ENCODE measurements around the gene CDK8.

- TF ChIP-seq, protein P1, sequence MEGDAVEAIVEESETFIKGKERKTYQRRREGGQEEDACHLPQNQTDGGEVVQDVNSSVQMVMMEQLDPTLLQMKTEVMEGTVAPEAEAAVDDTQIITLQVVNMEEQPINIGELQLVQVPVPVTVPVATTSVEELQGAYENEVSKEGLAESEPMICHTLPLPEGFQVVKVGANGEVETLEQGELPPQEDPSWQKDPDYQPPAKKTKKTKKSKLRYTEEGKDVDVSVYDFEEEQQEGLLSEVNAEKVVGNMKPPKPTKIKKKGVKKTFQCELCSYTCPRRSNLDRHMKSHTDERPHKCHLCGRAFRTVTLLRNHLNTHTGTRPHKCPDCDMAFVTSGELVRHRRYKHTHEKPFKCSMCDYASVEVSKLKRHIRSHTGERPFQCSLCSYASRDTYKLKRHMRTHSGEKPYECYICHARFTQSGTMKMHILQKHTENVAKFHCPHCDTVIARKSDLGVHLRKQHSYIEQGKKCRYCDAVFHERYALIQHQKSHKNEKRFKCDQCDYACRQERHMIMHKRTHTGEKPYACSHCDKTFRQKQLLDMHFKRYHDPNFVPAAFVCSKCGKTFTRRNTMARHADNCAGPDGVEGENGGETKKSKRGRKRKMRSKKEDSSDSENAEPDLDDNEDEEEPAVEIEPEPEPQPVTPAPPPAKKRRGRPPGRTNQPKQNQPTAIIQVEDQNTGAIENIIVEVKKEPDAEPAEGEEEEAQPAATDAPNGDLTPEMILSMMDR (IDR thresholded peaks at IDR 0.05 in 2 of 3, conservative IDR thresholded peaks at IDR 0.05 in 1 of 3; ENCODE audit: insufficient read depth in 2 of 3, low read depth in 1 of 3, low read length in 3 of 3), result no peak
- TF ChIP-seq MBD1 (CRISPR knock-in tag; IDR thresholded peaks at IDR 0.05), result no peak
- TF ChIP-seq TAF15 (IDR thresholded peaks at IDR 0.05; ENCODE audit: low read depth, low read length), result no peak
- no peak for TF ChIP-seq NFIX (CRISPR knock-in tag; IDR thresholded peaks at IDR 0.05; ENCODE audit: low read depth)
Observed at GRCh38 chr13:26401069-26401468, 147.1 kb downstream of the CDK8 start.

All from K562 (cell line).